Suppressor macrophage (primary cell): ENCODE data around the gene DPPA5.
"Not testable (repeated sequence)": the region's sequence is repeated elsewhere in the genome, so short reads cannot be mapped to it uniquely, and the experiment has no call there.

Source experiments
- DNase-seq, 4 experiments: peaks; one replicate each; pipeline ENCODE4 v3.0.0-alpha.2; 2020 to 2022

Gene DPPA5

DNA sequence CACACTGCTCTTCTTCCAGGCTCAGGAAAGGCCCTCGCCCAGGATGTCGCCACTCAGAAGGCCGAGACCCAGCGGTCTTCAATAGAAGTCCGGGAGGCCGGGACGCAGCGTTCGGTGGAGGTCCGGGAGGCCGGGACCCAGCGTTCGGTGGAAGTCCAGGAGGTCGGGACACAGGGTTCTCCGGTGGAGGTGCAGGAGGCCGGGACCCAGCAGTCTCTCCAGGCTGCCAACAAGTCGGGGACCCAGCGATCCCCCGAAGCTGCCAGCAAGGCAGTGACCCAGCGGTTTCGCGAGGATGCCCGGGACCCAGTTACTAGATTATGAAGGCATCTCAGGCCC, 9.4 kb upstream of the DPPA5 start:
- no peak for DNase-seq

DNA sequence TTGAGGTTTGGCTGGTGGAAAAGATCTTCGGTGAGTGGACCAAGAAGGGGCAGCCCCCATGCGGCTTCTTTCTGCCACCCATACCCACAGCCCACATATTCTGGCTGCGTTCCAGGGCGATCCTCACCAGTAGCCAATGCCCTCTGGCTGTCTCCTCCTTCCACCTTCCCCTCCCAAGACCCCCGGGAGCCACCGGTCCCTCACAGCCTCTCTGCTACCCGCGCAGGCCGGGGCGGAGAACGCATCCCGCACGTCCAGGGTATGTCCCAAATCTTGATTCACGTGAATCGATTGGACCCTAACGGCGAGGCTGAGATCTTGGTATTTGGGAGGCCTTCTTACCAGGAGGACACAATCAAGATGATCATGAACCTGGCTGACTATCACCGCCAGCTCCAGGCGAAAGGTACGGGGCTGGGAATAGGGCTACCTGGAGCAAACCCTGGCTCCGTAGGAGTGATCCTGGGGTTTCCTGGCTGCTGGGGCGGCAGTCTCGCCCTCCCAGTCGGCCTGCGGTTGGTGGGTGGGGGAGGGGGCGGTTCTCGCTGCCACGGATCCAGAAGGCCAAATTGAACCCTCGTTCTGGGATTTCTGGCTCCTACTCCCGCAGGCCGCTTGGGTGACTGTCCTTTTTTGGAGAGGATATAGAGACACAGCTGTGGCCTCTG, 8.9 kb upstream of the DPPA5 start:
- no peak for DNase-seq

DNA sequence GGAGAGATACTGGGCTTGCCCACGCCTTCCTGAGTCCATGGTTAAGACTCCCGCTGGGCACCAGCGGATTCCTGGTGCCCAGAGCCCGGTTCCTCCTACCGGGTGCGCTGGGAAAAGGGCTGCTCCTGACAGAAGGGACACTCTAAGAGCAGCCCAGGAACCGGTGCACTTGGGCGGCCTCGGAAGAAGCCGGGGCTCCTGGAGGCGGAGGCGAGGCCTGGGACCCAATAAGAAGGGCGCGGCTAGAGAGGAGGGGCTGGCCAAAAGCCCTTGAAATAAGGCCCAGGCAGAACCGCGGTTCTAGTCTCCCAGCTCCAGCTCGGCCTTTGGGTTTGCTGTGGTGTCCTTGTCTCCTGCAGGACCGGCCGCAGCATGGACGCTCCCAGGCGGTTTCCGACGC, 8.3 kb upstream of the DPPA5 start, which contains the start of gene KHDC3L:
KHDC3L (plus strand) TSS at position 301 of the 400 bp plus-strand sequence; CDS start at position 373, 72 bp downstream.
- no peak for DNase-seq

DNA sequence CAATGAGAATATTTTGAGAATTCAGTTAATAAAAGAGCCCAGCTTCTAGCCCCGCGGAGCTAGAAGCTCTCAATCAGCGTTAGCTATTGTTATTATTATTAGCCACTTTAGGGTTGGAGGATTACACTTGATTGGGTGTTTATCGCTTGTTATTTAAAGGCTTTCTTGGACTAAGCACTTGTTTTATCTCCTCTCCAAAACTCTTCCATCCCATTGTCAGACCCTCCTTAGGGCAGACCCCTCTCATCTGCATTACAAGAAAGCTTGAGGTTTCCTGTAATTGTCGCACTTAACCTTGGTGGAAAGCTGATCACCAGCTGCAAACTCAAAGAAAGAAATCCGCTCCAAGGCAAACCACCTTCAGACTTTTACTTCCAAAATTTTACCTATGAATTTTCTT, 4.8 kb downstream of the DPPA5 start:
- DNase-seq = no peak

DNA sequence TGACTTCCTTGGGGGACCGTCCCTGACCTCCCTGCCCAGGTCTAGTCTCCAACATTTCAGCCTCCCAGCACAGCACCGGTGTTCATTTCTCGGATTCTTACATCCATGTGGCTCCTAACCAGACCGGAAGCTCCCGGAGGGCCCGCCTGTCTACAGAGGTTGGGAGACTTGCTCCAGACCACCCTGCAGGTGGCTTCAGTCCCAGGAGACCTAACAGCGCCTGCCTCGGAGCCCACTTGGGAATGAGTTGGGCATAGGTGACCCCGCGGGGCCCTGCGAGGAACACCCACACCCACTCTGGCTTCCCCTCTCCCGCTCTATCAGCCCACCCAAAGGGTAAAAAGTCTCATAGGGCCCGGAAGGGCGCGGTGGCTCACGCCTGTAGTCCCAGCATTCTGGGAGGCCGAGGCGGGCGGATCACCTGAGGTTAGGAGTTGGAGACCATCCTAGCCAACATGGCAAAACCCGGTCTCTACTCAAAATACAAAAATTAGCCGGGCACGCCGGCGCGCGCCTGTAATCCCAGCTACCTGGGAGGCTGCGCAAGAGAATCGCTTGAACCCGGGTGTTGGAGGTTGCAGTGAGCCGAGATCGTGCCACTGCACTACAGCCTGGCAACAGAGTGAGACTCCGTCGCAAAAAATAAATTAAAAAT, 5.4 kb downstream of the DPPA5 start:
- DNase-seq = no peak

DNA sequence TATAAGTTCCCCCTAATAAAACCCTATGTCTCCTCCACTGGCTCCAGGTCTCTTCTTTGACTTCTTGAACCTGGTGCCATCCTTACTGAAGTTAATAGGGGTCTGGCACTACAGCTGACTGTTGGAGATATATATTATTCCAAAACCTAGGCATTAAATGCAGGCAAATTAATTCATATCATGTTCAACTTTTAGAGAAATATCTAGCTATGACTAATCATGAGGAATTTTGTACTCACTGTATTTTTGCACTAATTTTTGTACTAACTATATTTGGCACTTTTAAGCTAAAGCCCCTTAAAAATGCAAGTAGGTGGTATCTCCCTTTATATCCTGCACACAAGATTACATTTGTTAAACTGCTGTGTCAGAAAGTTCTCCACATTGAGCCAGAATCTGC, 10.9 kb downstream of the DPPA5 start:
- no peak for DNase-seq

DNA sequence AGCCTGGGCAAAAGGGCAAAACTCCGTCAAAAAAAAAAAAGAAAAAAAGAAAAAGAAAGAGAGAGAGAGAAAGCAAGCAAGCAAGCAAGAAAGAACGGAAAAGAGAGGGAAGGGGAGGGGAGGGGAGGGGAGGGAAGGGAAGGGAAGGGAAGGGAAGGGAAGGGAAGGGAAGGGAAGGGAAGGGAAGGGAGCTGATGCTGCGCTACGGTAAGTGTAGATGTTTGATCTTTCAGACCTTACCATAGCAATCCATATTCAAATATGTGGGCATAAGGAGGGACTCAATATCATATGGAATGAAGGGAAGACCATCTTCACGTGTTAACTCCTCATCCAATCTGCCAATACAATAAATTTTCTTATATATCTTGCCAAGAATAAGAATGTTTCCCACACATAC, 11.9 kb downstream of the DPPA5 start:
- no peak for DNase-seq

DNA sequence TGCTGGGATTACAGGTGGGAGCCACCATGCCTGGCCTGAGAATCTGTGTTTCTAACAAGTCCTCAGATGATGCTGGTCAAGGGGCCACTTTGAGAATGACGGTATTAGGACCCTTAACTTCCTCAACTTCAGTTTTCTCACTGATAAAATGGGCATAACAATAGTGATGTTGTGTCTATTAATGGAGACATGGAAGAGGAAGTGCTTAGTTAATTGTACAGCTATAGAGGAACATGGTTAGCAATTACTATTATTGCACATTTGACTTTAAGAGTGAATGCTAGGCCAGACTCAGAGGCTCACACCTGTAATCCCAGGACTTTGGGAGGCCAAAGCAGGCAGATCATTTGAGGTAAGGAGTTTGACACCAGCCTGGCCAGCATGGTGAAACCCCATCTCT, 12.7 kb downstream of the DPPA5 start:
- peak in 1 of 4 experiments; percentile 9 for DNase-seq

DNA sequence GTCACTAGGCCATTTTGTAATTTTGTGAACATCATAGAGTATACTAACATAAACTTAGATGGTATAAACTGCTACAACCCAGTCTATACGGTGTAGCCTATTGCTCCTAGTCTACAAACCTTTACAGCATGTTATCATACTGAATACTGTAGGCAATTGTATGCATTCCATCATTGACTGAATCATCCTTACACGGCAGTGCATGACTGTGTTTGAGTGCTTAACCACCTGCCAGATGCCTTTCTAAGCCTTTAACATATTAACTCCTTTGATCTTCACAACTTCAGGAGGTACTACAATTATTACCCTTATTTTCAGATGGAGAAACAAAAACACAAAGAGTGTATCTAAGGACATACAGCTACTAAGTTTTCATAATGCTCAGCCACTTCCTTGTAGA, 14.0 kb downstream of the DPPA5 start:
- DNase-seq = no peak

DNA sequence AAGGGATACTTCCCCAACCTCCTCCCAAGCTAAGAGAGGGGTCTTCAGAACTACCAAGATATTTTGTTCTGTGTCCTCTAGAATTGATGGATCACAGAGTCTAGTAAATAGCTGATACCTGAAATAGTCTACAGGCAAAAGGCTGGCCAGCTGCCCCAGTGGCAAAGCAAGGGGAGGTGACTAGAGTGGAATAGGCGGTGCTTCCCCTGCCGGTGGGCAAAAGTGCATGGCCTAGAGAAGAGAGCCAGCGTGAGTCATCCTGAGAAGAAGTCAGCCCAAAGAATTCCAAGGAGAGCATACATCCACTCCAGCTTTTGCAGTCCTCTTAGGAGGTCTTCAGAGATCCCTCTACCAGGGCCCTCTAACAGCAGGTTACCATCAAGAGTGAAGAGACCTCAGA, 14.7 kb downstream of the DPPA5 start:
- DNase-seq = no peak

DNA sequence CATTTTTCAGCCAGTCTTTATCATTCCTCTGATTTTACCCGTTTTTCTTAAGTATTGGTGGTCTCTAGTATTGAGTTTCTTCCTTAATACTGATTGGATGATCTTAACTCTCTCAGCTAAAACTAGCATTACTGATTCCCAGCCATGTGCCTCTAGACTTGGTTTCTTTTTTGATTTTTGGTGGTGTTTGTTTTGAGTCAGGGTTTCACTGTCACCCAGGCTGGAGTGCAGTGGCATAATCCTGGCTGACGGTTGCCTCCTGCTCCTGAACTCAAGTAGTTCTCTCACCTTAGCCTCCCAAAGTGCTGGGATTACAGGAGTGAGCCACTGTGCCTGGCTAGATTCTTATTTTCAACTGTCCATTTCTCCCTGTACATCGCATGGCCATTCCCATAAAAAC, 24.9 kb downstream of the DPPA5 start:
- DNase-seq = no peak

DNA sequence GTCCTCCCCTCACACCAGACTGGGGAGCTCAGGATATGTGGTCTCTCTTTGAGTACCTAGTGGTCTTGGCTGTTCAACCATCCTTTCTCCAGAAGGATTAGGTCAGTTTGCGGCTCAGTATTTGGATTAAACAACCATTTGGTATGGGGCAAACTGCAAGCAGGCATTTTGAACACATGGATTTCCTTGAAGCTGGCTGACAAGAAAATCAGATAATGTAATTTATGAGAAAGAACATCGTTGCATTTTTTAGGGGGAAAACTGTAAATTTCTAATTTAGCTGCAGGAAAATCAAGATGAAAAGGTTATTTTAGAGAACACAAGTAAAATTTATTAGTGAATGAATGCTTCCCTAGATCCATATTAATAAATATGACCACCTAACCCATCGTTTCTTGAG, 25.3 kb downstream of the DPPA5 start:
- no peak for DNase-seq

DNA sequence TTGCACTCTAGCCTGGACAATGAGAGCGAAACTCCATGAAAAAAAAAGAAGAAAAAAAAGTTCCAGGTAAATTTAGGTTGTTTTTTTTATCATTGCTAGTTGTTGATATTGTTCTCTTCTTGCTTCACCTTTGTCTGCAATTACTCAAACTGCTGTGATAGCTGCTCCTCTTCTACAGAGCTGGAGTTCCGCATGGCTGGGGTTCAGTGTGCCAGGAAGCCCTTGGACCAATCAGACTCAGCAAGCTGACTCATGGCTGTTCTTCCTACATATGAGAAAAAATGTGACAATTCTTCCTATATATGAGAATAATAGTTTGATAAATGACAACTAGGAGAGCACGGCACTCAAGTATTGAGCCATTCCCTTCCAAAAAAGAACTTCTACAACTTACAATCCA, 28.4 kb downstream of the DPPA5 start:
- no peak for DNase-seq

DNA sequence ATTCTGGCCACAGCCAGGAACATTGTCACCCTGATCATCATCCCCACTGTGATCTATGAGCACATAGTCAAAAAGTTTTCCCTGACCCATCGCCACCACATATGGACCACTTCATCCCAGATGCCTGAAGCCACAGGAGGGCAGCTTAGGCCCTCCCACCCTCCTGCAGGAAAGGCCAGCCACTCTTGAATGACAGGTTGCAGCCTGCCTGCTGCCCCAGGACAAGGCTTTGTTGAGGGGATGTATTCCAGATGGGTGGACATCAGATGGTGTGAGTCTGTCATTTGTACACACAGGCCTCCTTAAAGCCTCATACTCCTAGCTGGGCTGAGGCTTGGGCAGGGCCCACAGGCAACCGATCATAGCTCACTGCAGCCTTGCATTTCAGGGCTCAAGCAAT, 30.8 kb downstream of the DPPA5 start:
- no peak for DNase-seq

DNA sequence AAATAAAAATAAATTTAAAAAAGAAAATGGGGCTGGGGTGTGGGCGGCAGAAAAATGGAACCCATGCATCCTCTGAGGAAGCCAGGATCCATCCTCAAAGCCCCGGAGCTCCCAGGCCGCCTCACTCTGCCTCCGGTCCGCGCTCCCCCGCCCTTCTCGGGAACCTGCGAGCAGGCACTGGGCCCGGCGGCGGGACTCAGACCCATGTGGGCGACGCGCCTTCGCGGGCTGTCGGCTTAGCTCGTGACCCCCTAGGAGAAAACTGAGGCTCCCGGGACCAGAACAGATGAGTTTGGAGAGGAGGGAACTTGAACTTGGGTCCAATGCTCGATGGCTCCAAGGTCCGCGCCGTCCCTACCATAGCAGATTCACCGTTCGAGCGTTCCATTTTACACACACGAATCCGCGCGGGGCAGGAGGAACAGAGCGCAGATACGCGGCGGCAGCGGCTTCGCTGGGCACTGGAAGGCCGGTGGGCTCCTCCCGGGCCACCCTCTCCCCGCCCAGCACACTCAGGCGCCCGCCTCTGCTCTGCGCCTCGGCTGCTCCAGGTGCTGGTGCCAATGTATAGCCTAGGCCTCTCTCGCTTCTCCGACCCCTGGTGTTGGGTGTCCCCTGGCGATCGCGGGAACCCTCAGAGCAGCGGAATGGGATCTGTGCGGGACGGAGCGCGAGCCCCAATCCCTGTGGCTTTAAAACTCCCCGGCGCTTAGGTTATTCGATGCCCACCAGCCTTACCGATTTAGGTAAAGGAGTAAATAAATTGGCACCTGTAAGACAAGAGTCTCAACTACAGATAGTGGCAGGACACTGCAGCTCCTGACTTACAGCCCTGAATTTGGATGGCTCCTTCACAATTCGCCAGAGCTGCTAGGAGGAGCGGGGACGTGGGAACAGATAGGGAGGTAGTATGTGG, 39.2 kb downstream of the DPPA5 start:
- DNase-seq = peak in 2 of 4 experiments; percentile 5 to 14

DNA sequence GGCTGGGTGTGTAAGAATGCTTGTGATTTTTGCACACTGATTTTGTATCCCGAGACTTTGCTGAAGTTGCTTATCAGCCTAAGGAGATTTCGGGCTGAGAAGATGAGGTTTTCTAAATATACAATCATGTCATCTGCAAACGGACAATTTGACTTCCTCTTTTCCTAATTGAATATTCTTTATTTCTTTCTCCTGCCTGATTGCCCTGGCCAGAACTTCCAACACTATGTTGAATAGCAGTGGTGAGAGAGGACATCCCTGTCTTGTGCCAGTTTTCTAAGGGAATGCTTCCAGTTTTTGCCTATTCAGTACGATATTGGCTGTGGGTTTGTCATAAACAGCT, 43.6 kb downstream of the DPPA5 start:
- DNase-seq = not testable (repeated sequence)

DNA sequence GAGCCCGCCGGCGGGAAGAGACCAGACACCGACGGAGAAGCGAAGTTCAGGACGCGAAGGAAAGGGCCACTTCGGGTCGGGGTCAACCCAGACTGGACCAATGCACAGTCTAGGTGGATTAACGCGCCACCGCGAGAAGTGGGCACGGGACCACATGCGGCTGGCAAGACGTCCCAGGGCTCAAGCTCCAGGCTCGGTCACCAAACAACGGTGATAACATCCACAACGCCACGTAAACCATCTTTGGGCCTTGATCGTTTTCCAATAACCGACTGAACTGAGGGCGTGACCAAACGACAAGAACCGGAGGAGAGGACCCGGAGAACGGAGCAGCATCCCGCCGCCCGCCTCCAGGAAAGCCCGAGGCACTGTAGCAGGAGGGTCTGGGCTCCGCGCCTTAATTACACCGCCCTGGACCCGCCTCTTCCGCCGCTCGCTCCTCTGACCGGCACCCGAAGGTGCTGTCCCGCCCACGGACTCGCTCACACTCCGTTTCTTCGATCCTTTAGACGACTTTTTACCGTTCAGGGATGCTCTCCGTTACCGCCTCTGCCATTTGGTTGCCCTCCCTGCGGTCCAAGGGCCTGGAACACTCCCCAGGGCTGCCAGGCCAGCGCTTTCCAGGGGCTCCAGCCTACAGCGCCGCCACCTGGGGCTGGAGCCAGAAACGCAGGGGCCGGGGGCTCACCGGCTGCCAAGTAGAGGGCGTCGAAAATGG, 44.1 kb downstream of the DPPA5 start:
- DNase-seq = peak; percentile 25 to 57 (median 45)

DNA sequence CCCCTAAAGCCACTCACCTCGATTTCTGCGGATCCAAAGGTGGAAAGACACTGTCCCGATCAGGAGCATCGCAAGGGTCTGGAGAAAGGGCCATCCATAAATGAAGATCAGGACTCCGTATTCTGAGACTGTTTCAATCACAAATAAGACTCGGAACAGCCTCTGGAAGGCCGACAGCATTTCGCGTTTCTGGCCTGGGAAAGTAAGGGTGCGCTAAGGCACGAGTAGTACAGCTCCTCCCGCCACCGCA, 44.6 kb downstream of the DPPA5 start:
- peak in 2 of 4 experiments; percentile 8 to 17 for DNase-seq

DNA sequence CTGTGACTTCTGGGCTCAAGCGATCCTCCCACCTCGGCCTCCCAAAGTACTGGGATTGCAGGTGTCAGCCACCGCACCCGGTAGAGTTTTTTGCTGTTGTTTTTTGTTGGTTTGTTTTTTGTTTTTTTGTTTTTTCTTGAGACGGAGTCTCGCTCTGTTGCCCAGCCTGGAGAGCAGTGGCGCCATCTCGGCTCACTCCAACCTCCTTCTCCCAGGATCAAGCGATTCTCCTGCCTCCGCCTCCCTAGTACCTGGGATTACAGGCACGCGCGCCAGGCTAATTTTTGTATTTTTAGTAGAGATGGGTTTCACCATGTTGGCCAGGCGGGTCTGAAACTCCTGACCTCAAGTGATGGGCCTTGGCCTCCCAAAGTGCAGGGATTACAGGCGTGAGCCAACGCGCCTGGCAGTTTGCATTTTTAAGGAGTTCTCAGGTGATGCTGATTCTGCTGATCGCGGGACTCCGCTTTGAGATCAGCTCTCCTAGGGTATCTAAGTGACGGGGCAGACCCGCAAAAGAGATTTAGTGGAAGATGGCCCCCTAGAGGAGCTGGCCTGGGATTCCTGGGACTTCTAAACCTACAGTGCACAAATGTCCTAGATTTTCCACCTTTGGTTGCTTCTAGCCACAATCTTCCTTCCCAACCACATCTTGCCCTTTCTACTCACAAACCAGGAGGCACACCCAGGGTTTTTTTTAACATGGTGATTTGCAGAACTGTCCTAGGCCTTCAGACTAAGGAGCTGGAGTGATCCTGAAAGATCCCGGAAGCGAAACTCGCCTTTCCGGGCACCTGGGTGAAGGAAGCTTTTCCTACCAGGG, 45.2 kb downstream of the DPPA5 start:
- peak in 1 of 4 experiments; percentile 6 for DNase-seq

DNA sequence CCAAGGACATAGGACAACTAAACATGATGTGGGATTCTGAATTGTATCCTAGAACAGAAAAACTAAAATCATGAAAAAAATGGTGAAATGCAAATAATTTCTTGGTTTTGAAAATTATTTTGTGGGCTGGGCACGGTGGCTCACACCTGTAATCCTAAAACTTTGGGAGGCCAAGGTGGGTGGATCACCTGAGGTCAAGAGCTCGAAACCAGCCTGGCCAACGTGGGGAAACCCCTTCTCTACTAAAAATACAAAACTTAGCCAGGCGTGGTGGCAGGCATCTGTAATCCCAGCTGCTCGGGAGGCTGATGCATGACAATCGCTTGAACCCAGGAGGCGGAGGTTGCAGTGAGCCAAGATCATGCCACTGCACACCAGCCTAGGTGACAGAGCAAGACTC, 50.3 kb downstream of the DPPA5 start:
- not testable (repeated sequence) for DNase-seq
